Esophagus muscularis mucosa (tissue), 4 donors: Measurements from ENCODE around the gene TIMP2.

Source experiments
- CTCF ChIP-seq, 3 experiments: fragments of 200-600 bp in 2 of 3; fragments of 450-650 bp in 1 of 3; sonication (generic) in 2 of 3; IDR thresholded peaks; one replicate each; pipeline ENCODE4 v1.5.1; 2017 to 2019; ENCODE audit warnings: antibody characterized with exemption in 3 of 3, mild to moderate bottlenecking in 2 of 3, moderate library complexity in 1 of 3
- EP300 ChIP-seq: sonication (generic); formaldehyde crosslinking; IDR thresholded peaks from one replicate; pipeline ENCODE4 v1.6.1; 2017; ENCODE audit warnings: antibody characterized with exemption
- POLR2AphosphoS5 ChIP-seq, 2 donors: sonication (generic); formaldehyde crosslinking; IDR thresholded peaks; one replicate each; pipeline ENCODE4 v1.6.1; 2017; ENCODE audit warnings: antibody characterized with exemption in 2 of 2

- TF ChIP-seq CTCF (IDR thresholded peaks at IDR 0.05) (no peak), POLR2AphosphoS5 (IDR thresholded peaks at IDR 0.05) (no peak), EP300 (no peak)
Observed at GRCh38 chr17:78831688-78832540, 93.3 kb downstream of the TIMP2 start.
